ENCODE measurements around the gene RYR1.
"Not testable (repeated sequence)": the region's sequence is repeated elsewhere in the genome, so short reads cannot be mapped to it uniquely, and the experiment has no call there.

RYR1 gene

DNA sequence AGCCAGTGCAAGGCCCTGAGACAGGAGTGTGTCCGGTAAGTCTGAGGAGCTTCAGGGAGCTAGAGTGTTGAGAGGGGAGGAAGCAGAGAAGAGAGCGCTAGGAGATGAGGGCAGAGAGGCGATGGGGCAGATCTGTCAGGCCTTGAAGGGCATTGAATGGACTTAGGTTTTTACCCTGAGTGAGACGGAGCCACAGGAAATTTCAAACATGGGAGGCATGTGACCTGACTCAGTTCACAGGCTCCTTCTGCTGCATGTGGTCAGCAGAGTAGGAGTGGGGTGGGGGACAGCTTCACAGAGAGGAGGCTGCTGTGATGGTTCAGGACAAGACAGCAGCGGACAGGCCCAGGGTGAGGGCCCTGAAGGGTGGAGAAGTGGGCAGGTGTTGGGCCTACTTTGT lies 33.1 kb upstream of the RYR1 start:
- DNase-seq (ENCODE audit: low read depth): no peak

DNA sequence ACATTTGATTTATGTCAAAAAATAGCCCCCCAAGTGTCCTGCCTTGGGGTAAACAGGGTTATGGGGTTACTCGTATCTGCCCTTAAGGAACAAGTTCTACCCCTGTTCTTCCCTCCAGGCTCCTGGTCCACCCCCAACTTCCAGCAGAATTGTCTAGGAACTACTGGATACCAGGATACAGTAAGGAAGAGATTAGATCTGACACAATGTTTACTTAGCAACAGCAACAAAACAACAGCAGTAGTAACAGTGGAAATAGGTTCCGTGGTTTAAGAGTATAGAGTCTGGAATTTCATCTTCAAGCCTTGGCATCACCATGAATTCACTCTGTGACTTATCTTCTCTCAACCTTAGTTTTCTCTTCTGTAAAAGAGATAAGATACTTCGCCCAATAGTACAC lies 32.3 kb upstream of the RYR1 start:
- DNase-seq (ENCODE audit: low read depth): no peak

DNA sequence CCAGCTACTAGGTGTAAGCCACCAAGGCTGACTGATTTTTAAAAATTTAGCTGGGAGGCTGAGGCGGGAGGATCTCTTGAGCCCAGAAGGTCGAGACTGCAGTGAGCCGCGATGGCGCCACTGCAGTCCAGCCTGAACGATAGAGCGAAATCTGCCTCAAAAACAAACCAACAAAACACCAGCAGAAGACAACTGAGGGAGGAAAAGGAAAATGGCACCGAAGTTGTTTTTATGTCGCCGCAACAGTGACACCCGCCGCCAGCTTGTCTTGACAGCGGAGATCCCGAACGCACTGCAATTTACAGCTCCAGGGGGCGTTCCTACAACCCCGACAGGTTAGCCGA lies 30.9 kb upstream of the RYR1 start:
- DNase-seq (ENCODE audit: low read depth): no peak

DNA sequence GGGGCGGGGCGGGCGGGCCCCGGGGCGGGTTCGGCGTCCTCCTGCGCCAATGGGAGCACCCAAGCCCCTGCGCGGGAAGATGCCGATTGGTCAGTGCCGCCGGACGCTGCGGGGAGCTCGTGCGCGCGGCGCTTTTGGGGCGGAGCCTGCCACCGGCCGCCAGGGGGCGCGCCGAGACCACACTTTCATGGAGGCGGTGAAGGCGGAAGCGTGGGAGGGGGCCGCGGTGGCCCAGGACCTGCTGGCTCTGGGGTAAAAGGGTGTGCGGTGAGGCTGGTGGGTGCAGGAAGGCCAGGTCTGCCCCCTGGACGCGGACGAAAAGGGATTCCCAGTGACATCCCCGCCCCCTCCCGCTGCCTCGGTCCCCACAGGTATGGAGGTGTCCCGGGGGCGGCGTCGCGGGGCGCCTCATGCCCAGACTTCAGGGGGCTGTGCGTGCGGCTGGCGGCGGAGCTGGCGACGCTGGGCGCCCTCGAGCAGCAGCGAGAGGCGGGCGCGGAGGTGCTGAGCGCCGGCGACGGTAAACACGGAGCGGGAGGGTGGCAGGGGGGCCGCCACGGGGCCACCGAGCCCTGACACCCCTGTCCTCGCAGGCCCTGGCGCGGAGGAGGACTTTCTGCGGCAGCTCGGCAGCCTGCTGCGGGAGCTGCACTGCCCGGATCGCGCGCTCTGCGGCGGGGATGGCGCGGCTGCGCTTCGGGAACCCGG lies 30.4 kb upstream of the RYR1 start, which contains the start of gene FAM98C:
Gene FAM98C, plus strand, starts transcription at position 127 of the 708 bp plus-strand sequence. Its CDS starts 61 bp downstream, at position 188.
- DNase-seq (ENCODE audit: low read depth): peak; percentile 98

DNA sequence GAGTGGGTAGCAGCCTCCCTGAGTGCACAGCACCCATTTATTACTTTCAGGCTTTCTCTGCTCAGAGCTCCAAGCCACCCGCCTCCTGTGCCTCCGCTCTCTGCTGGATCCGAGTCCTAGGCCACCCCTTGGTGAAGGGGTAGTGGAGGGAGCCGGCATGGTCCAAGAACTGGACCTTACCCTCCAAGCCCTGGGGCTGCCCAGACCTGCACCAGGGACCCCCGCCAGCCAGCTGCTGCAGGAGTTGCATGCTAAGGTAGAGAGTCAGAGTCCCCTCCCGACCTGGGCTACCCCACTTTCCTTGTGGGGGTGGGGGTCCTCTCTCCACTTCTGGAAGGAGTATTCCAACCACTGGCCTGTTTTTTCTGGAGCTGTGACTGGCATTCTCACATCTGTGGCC lies 28.6 kb upstream of the RYR1 start:
- no peak for DNase-seq (ENCODE audit: low read depth)

DNA sequence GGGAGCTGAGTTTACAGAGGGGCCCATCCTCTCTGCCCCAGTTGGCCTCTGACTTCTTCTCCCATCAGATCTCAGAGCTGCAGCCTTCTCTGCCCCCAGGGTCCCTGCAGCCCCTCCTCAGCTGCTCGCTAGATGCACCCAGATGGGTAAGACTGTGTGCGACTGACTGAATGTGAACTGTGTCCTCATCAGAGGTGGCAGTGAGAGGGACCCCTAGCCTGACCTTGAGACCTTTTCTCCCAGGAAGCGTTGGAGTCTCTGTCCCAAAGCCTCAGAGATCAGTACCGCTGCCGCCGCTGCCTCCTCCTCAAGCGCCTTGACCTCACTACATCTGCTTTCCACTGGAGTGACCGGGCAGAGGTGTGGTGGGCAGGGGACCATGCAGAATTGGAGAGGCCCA lies 28.2 kb upstream of the RYR1 start:
- DNase-seq (ENCODE audit: low read depth): no peak

DNA sequence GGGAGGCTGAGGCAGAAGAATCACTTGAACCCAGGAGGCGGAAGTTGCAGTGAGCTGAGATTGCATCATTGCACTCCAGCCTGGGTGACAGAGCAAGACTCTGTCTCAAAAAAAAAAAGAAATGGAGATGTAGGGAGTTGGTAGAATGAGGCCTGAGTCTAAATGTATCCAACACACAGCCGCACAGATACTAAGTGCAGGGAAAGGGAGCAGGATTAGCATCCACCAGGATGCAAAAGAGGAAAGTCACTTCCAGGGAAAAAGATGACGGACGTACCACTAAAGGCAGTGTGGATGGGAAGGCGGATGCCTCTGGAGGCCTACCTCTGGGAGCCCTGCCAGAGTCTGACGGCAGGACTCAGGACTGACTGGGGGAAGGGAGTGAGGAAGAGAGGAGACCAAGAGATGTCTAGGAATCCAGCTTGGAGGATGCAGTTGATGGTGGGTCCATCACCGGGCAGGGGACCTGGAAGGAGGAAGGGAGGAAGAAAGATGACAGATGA lies 23.8 kb upstream of the RYR1 start:
- DNase-seq (ENCODE audit: low read depth): no peak

DNA sequence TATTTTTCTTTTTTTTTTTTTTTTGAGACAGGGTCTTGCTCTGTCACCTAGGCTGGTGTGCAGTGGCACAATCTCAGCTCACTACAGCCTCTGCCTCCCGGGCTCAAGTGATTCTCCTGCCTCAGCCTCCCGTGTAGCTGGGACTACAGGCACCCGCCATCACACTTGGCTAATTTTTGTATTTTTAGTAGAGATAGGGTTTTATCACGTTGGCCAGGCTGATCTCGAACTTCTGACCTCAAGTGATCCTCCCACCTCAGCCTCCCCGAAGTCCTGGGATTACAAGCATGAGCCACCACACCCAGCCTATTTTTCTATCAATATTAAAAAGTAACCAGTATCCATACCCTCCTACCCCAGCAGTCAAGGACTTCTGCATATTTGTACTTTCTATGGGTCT lies 23.1 kb upstream of the RYR1 start:
- DNase-seq (ENCODE audit: low read depth): not testable (repeated sequence)

DNA sequence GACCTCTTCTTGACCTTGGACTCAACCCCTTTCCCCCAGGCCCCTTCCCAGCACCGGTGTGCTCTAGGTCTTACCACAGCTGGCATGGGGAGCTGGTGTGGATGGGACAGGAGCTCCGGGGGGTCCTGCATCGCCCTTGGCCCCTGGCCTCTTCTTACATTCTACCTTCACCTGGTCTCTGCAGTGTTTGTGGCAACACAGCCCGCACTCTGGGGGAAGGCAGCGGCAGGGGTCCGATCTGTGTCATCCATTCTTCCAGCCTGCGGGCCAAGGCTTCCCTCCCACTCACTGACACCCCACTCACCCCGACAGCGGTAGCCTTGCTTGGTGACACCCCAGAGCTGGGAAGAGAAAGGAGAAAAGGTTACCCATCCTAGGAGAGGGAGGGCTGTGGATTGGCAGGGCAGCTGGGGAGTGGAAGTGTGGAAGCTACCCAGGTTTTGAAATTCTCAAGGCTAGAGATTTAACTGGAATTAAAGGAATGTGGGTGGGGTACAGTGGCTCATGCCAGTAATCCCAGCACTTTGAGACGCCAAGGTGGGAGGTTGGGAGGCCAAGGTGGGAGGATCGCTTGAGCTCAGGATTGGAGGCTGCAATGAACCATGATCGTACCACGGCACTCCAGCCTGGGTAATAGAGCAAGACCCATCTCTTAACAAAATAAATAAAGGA lies 22.3 kb upstream of the RYR1 start:
- DNase-seq (ENCODE audit: low read depth): no peak

DNA sequence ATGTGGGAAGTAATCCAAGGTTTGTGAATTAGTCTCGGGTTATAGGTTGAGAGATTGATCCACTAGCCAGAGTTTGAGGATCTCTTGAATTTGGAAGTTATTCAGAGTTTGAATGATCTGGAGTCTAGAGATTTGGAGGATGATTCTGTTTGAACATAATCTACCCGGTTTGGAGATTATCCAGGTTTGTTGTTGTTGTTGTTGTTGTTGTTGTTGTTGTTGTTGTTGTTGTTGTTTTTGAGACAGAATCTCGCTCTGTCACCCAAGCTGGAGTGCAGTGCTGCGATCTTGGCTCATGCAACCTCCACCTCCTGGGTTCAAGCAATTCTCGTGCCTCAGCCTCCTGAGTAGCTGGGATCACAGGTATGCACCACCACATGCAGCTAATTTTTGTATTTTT lies 21.6 kb upstream of the RYR1 start:
- DNase-seq (ENCODE audit: low read depth): not testable (repeated sequence)

DNA sequence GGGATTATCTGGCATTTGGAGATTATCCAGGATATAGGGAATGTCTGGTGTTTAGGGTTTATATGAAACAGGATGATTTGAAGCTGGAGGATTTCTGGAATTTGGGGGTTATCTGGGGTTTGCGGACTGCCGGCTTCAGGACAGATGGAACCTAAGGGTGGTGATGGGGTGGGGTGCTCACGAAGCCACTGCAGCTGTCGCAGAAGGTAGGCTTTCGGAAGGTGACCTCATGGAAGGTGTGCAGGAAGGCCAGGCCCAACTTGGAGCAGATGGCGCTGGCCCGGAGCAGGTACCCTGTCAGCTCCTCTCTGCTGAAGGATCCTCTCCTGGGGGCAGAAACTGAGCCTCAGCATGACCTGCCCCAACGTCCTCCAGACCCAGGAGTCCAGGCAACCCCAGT lies 21.0 kb upstream of the RYR1 start:
- DNase-seq (ENCODE audit: low read depth): no peak

DNA sequence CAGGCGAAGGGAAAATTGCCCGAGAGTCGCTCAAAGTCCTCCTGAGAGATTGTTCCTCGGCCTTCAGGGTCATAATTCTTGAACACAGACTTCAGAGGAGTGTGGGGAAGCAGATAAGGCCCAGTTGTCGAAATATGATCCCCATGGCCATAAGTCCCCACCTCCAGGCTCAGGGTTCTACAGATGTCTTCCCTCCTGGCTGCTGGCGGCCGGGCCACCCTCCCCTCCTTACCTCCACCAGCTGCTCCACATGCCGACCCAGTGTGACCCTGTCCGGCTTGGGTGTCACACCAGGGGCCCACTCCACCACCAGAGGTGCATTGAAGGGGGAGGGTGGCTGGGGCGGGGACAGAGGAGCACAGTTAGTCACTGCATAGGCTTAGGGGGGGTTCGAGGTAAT lies 20.5 kb upstream of the RYR1 start:
- DNase-seq (ENCODE audit: low read depth): no peak

DNA sequence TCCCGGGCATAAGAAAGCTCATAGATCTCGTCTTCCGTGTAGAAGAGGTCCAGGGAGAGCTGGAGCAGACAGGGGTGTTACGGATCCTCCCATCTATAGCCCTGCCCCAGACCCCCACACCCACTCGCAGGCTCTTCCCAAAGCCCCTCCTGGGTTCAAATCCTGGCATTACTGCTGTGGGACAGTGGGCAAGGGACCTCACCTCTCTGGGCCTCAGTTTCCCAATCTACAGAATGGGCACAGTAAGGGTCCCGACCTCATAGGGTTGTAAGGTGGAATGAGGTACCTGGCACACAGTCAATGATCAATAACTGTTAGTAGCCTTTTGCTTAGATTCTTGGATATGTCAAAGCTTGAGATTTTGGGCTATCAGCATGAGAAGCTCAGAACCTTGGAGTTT lies 20.1 kb upstream of the RYR1 start:
- DNase-seq (ENCODE audit: low read depth): no peak

DNA sequence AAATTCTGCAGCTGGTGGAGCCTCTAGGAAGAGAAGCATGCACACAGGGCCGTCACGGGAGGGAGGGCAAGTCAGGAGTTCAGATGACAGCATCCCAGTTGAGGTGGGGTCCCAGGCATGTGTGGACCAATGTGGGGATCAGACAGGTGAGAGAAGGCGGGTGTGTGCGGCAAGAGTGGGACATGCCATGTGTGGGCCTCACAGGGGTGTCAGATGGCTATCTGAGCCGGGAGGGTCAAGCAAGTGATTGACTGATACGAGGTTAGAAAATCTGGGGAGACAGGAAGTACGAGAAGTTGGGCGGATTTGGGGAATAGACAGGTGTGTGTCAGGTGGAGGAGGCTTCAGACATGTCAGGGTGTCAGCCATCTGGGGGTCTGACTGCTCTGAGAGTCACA lies 16.3 kb upstream of the RYR1 start:
- DNase-seq (ENCODE audit: low read depth): no peak

DNA sequence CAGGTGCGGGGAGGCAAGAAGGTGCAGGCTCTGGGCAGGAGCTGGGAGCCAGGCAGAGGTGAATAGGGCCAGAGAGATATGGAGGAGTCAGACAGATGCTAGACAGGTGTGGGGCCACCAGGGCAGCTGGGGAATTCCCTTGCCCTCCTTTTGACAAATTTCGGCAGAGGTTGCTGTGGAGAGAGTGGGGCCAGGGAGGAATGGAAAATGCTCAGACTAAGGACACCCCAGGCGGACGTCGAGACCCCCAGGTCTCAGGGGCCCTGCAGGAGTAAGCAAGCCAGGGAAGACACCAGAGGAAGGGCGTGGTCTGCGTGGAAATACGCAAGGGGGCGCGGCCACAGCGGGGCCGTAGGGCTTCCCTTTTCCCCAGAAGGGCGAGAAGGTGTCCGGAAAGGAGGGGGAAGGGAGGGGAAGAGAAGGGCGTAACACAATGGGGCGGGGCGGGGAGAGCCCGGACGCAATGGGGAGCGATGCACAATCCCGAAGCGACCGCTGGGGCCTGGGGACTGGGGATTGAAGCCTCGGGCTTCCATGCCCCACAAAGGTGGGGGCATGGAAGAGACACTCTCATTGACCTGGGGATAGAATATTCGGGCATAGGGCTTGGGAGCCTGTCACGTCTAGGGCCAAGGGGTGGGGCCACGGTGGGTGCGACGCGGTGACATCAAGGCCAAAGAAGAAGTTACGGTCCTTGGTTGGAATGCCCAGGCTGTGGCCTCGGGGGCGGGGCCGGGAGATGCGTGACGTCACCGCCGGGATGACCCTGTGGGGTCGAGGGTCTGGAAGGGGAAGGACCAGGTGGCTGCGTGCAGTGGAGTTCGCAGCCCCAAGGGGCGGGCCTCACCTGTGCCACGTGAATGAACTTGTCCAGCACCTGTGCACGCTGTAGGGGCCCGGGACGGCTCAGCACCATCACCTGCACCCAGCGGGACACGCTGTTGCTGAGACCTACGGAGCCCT lies 15.7 kb upstream of the RYR1 start:
- peak; percentile 34 for DNase-seq (ENCODE audit: low read depth)

DNA sequence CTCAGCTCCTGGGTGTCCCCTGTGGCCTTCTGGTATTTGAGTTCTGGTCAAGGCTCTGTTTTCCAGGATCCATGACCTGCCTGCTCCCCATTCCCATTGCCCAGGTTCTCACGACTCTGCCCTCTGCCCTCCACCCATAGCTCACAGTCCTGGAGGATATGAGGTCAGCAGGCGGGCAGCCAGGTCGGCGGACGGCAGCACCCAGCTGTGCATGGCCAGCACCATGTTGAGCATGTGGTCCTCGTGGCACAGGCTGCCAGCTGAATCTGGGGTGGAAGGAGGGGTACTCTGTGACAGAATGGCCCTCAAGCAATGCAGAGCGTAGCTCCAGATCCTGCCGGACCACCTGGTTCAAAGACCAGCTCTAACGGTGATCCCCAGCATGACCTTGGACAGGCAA lies 12.6 kb upstream of the RYR1 start:
- no peak for DNase-seq (ENCODE audit: low read depth)

DNA sequence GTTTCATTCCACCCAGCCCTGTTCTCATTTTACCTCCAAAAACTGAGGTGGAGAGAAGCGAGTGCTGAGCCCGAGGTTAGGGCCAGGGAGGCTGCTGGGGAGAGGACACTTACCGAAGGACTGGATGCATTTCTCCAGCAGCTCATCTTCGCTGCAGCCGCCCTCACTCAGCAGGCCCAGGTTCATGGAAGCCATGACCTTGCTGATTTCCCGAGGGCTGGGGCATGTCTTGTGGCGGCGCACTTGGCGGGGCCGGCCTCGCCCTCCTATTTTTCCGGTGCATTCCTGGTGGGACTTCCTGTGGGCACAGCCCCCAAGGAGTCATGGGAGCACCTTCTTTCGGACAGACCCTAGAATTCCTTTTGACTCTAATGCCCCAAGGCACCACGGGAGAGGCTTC lies 11.6 kb upstream of the RYR1 start:
- DNase-seq (ENCODE audit: low read depth): no peak

DNA sequence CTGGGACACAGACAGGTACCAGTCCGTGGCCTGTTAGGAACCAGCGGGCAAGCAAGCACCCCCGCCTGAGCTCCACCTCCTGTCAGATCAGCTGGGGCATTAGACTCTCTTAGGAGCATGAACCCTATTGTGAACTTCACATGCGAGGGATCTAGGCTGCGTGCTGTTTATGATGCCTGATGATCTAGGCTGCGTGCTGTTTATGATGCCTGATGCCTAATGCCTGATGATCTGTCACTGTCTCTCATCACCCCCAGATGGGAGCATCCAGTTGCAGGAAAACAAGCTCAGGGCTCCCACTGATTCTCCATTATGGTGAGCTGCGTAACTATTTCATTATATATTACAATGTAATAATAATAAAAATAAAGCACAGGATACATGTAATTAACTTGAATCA lies 11.1 kb upstream of the RYR1 start:
- no peak for DNase-seq (ENCODE audit: low read depth)

DNA sequence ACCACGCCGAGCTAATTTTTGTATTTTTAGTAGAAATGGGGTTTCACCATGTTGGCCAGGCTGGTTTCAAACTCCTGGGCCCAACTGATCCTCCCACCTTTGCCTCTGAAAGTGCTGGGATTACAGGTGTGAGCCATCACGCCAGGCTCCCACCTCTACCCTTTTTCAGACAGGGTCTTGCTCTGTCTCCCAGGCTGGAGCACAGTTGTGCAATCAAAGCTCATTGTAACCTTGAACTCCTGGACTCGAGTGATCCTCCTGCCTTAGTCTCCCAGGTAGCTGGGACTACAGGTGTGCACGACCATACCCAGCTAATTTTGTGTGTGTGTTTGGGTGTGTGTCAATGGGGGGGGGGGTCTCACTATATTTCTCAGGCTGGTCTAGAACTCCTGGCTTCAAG lies 9.2 kb upstream of the RYR1 start:
- DNase-seq (ENCODE audit: low read depth): no peak

DNA sequence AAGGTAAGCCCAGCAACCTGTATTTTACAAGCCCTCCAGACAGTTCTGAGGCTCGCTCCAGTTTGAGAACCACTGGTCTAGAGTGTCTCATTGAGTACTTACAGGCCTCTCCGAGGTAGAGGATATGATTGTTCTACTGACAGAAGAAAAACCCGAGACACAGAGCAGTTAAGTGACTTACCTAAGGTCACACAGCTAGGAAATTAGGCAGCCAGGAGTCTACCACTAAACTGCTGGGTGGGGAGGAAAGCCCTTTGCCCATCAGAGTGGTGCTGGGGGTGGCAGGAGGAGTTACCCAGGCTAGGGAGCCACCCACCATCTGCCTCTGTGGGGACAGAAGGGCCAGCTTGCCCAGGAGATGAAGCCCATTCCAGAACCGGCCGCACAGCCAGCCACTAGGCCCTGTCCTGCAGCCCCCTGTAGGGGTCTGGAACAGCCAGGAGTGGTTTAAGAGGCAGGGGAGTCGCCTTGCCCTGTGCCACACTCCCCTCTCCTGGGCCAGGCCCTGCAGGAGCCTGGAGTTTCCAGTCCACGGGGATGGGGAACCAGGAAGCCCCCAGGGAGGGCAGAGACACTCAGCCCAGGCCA lies 8.2 kb upstream of the RYR1 start:
- DNase-seq (ENCODE audit: low read depth): no peak

DNA sequence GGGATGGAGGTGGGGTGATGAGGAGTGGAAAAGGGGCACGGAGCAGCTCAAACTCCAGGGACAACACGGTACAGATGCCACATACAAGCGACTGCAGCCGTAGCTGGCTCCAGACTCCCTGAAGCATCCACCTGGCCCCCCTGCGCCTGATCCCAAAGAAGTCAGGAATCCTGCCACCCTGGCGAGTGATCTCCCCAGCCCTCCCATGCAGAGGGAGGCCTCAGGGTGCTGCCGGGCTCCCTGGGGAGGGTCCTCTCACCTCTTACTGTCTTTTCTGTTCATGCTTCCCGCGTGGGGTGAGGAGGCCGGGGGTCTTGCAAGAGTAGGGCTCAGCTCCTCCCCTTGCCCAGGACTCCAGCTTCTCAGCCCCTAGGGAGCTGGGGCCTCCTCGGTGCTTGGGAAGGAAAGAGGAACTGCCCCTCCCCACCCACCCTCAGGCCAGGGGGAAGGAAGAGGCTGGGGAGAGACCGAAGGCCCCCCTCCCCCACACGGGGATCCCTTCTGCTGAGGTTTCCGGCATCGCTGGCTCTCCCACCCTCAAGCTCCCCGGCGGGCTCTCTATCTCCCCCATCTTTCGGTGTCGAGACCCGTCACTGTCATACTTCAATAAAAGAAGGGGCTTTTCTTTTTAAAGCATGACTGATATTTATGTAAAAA lies 7.6 kb upstream of the RYR1 start, which contains the start of gene RASGRP4:
Gene RASGRP4, minus strand, starts transcription at position 410 of the 657 bp plus-strand sequence. Its CDS starts 128 bp downstream, at position 282.
- DNase-seq (ENCODE audit: low read depth): no peak

Measured in activated T-helper 1 cell treated with Interleukin-2 at 50 U/mL for 16 hours (primary cell).